ENCODE results near the gene DLGAP1. TPM values are rescaled to one million over a fixed set of nuclear protein-coding genes. Genes with fewer than 3 reads are reported as not detected.

The DLGAP1 gene
- total and polyA plus RNA-seq, 2 experiments from 2014 or later = 3.1 to 6.5 TPM

GRCh38 chr18:3823073-3823472 is 632.0 kb downstream of the DLGAP1 start:
- H3K4me3 ChIP-seq = no peak overlapping the region
- no peak overlapping the region for H2AFZ ChIP-seq
- H3K27me3 ChIP-seq = no peaks in the 10 kb centered on the region

GRCh38 chr18:3821524-3821923 is 633.6 kb downstream of the DLGAP1 start:
- H3K27ac ChIP-seq = no peak overlapping the region
- TF ChIP-seq EZH2 (IDR thresholded peaks at IDR 0.05; ENCODE audit: borderline replicate concordance) = no peak
- no peak for TF ChIP-seq EZH2phosphoT487 (IDR thresholded peaks at IDR 0.05; ENCODE audit: low read depth, severe bottlenecking, unreplicated experiment)
- TF ChIP-seq CTCF (IDR thresholded peaks at IDR 0.05; ENCODE audit: poor library complexity) = no peak
- H3K9me3 ChIP-seq (ENCODE audit: low read depth) = no peaks in the 10 kb centered on the region
- H3K4me2 ChIP-seq = no peak overlapping the region
- no peaks in the 10 kb centered on the region for H3K9me2 ChIP-seq (replicated peaks; ENCODE audit: insufficient read depth)
- H3K4me1 ChIP-seq (ENCODE audit: insufficient read depth) = peaks cover 11% of the 10 kb centered on the region
- no peak overlapping the region for H3K4me3 ChIP-seq
- H4K20me1 ChIP-seq (ENCODE audit: insufficient read depth, poor library complexity, severe bottlenecking) = no peaks in the 10 kb centered on the region
- no peaks in the 10 kb centered on the region for H3K36me3 ChIP-seq (replicated peaks; ENCODE audit: insufficient read depth, low read depth)
- DNase-seq (ENCODE audit: low spot score) = no peak
- no peaks in the 10 kb centered on the region for H3K27me3 ChIP-seq
- WGBS (ENCODE audit: low lambda C conversion rate, missing lambda C conversion rate) = 75% methylated on average over 4 of the region's 4 CpGs
- H3K79me2 ChIP-seq = no peaks in the 10 kb centered on the region
- no peak overlapping the region for H2AFZ ChIP-seq

More at GRCh38 chr18:3823073-3823472, 632.0 kb downstream of the DLGAP1 start:
- peaks cover 1% of the 10 kb centered on the region for H3K4me1 ChIP-seq (ENCODE audit: insufficient read depth)
- no peak for TF ChIP-seq CTCF (IDR thresholded peaks at IDR 0.05; ENCODE audit: poor library complexity)
- TF ChIP-seq EZH2phosphoT487 (IDR thresholded peaks at IDR 0.05; ENCODE audit: low read depth, severe bottlenecking, unreplicated experiment) = no peak
- TF ChIP-seq EZH2 (IDR thresholded peaks at IDR 0.05; ENCODE audit: borderline replicate concordance) = no peak
- no peaks in the 10 kb centered on the region for H3K9me2 ChIP-seq (replicated peaks; ENCODE audit: insufficient read depth)
- 88% methylated on average over 3 of the region's 3 CpGs for WGBS (ENCODE audit: low lambda C conversion rate, missing lambda C conversion rate)
- H3K79me2 ChIP-seq = no peaks in the 10 kb centered on the region
- H3K36me3 ChIP-seq (replicated peaks; ENCODE audit: insufficient read depth, low read depth) = no peaks in the 10 kb centered on the region
- H3K27ac ChIP-seq = no peak overlapping the region
- no peaks in the 10 kb centered on the region for H3K9me3 ChIP-seq (ENCODE audit: low read depth)
- no peak overlapping the region for H3K4me2 ChIP-seq
- H4K20me1 ChIP-seq (ENCODE audit: insufficient read depth, poor library complexity, severe bottlenecking) = no peaks in the 10 kb centered on the region
- no peak for DNase-seq (ENCODE audit: low spot score)

- Histone ChIP-seq H3K36me3 (replicated peaks; ENCODE audit: insufficient read depth, low read depth) (no peaks in the 10 kb centered on the region), H3K9me2 (replicated peaks; ENCODE audit: insufficient read depth) (no peaks in the 10 kb centered on the region), H3K4me2 (no peak overlapping the region), H4K20me1 (ENCODE audit: insufficient read depth, poor library complexity, severe bottlenecking) (no peaks in the 10 kb centered on the region), H3K27me3 (no peaks in the 10 kb centered on the region), H3K4me3 (no peak overlapping the region), H3K4me1 (ENCODE audit: insufficient read depth) (peaks cover 14% of the 10 kb centered on the region), H3K79me2 (no peaks in the 10 kb centered on the region), H3K9me3 (ENCODE audit: low read depth) (no peaks in the 10 kb centered on the region), H2AFZ (no peak overlapping the region), H3K27ac (no peak overlapping the region)
- no peak for TF ChIP-seq CTCF (IDR thresholded peaks at IDR 0.05; ENCODE audit: poor library complexity)
- WGBS (ENCODE audit: low lambda C conversion rate, missing lambda C conversion rate) = 86% methylated on average over 7 of the region's 7 CpGs
- DNase-seq (ENCODE audit: low spot score) = no peak
Observed at GRCh38 chr18:3819961-3820360, 635.1 kb downstream of the DLGAP1 start.
